Central memory CD4-positive, alpha-beta T cell (primary cell): ENCODE measurements around the gene PTGER3.
"Not testable (repeated sequence)": the region's sequence is repeated elsewhere in the genome, so short reads cannot be mapped to it uniquely, and the experiment has no call there.

ENCODE experiments used
- DNase-seq: peaks from one replicate; pipeline ENCODE4 v3.0.0; 2022

PTGER3 gene

GRCh38 chr1:70945676-70946075 lies 101.9 kb downstream of the PTGER3 start:
- no peak for DNase-seq

GRCh38 chr1:70945251-70945650 lies 102.4 kb downstream of the PTGER3 start:
- no peak for DNase-seq

- no peak for DNase-seq
Observed at GRCh38 chr1:70941563-70941962, 106.1 kb downstream of the PTGER3 start.

- DNase-seq = not testable (repeated sequence)
Observed at GRCh38 chr1:70940398-70940797, 107.2 kb downstream of the PTGER3 start.

GRCh38 chr1:70934194-70934961 lies 113.2 kb downstream of the PTGER3 start:
- DNase-seq = no peak

- DNase-seq = no peak
Observed at GRCh38 chr1:70930062-70930461, 117.6 kb downstream of the PTGER3 start.

GRCh38 chr1:70922196-70922595 lies 125.4 kb downstream of the PTGER3 start:
- DNase-seq = no peak
